ENCODE measurements around the gene CYGB. TPM values are rescaled to one million over a fixed set of nuclear protein-coding genes. Genes with fewer than 3 reads are reported as not detected.

The CYGB gene
- total and polyA plus RNA-seq, 2 of the 13 experiments (the other 11 are each of a cell fraction or from before 2014, with no cell fraction given) = 18.9 to 27.1 TPM

GRCh38 chr17:76557368-76558197 lies 20.1 kb upstream of the CYGB start (continued):
- TF ChIP-seq, protein P1, sequence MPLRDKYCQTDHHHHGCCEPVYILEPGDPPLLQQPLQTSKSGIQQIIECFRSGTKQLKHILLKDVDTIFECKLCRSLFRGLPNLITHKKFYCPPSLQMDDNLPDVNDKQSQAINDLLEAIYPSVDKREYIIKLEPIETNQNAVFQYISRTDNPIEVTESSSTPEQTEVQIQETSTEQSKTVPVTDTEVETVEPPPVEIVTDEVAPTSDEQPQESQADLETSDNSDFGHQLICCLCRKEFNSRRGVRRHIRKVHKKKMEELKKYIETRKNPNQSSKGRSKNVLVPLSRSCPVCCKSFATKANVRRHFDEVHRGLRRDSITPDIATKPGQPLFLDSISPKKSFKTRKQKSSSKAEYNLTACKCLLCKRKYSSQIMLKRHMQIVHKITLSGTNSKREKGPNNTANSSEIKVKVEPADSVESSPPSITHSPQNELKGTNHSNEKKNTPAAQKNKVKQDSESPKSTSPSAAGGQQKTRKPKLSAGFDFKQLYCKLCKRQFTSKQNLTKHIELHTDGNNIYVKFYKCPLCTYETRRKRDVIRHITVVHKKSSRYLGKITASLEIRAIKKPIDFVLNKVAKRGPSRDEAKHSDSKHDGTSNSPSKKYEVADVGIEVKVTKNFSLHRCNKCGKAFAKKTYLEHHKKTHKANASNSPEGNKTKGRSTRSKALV (CRISPR knock-in tag; IDR thresholded peaks at IDR 0.05) = 0 out of 2 replicates have a peak, but pooled peaks have one; percentile 8
- peak; percentile 21 for TF ChIP-seq ZNF12 (CRISPR knock-in tag; IDR thresholded peaks at IDR 0.05)
- no peak for TF ChIP-seq TBX3 (IDR thresholded peaks at IDR 0.05; ENCODE audit: borderline replicate concordance)
- TF ChIP-seq, protein P2, sequence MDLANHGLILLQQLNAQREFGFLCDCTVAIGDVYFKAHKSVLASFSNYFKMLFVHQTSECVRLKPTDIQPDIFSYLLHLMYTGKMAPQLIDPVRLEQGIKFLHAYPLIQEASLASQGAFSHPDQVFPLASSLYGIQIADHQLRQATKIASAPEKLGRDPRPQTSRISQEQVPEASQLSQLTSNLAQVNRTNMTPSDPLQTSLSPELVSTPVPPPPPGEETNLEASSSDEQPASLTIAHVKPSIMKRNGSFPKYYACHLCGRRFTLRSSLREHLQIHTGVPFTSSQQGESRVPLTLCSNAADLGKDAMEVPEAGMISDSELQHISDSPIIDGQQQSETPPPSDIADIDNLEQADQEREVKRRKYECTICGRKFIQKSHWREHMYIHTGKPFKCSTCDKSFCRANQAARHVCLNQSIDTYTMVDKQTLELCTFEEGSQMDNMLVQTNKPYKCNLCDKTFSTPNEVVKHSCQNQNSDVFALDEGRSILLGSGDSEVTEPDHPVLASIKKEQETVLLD (CRISPR knock-in tag; IDR thresholded peaks at IDR 0.05; ENCODE audit: low read depth) = peak; percentile 80
- TF ChIP-seq ZNF501 (CRISPR knock-in tag; IDR thresholded peaks at IDR 0.05) = peak; percentile 94
- TF ChIP-seq ZNF549 (CRISPR knock-in tag; IDR thresholded peaks at IDR 0.05) = no peak
- TF ChIP-seq NFYC (CRISPR knock-in tag; IDR thresholded peaks at IDR 0.05) = peak; percentile 62
- TF ChIP-seq NBN (conservative IDR thresholded peaks at IDR 0.05) = no peak
- TF ChIP-seq, protein P3, sequence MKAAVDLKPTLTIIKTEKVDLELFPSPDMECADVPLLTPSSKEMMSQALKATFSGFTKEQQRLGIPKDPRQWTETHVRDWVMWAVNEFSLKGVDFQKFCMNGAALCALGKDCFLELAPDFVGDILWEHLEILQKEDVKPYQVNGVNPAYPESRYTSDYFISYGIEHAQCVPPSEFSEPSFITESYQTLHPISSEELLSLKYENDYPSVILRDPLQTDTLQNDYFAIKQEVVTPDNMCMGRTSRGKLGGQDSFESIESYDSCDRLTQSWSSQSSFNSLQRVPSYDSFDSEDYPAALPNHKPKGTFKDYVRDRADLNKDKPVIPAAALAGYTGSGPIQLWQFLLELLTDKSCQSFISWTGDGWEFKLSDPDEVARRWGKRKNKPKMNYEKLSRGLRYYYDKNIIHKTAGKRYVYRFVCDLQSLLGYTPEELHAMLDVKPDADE (CRISPR knock-in tag; IDR thresholded peaks at IDR 0.05) = no peak
- no peak for TF ChIP-seq ZNF260 (CRISPR knock-in tag; IDR thresholded peaks at IDR 0.05; ENCODE audit: borderline replicate concordance, low read depth)
- TF ChIP-seq ATF4 (CRISPR knock-in tag; IDR thresholded peaks at IDR 0.05) = peak in 1 of 2 experiments; percentile 80; a peak in 1 of 4 replicates
- TF ChIP-seq ZNF3 (CRISPR knock-in tag; IDR thresholded peaks at IDR 0.05) = no peak
- no peak for TF ChIP-seq ZNF362 (CRISPR knock-in tag; IDR thresholded peaks at IDR 0.05; ENCODE audit: borderline replicate concordance)
- no peak for TF ChIP-seq IKZF1 (IDR thresholded peaks at IDR 0.05)
- TF ChIP-seq KDM1A (CRISPR knock-in tag; IDR thresholded peaks at IDR 0.05) = no peak; the same call in 1 of the 2 replicates
- TF ChIP-seq MIER3 (CRISPR knock-in tag; IDR thresholded peaks at IDR 0.05; ENCODE audit: borderline replicate concordance) = peak; percentile 95; the same call in 1 of the 2 replicates
